ENCODE data around the gene STKLD1.

DNA sequence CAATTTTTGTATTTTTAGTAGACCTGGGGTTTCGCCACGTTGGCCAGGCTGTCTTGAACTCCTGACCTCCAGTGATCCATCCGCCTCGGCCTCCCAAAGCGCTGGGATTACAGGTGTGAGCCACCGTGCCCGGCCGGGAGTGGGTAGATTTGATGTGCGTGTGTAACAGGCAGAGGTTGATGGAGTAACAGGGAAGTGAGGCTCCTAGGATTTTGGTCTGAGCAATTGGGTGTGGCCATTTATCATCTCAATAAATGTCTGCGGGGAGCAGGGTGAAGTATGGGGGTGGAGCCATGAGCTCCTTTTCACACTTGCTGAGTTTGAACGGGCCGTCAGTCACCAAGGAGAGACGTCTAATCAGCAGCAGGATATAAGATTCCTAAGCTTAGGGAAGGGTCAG lies 42.8 kb downstream of the STKLD1 start:
- TF ChIP-seq GATA2 (IDR thresholded peaks at IDR 0.05; ENCODE audit: low read depth, low read length) (no peak), GATA3 (IDR thresholded peaks at IDR 0.05; ENCODE audit: low read depth, low read length) (no peak)

All from SH-SY5Y (cell line).